Measurements from ENCODE around the gene HOXC6.

Gene HOXC6

GRCh38 chr12:54012631-54013409 lies 15.4 kb upstream of the HOXC6 start:
- no peak for ATAC-seq
- TF ChIP-seq ZC3H10 (CRISPR knock-in tag; IDR thresholded peaks at IDR 0.05) = no peak
- TF ChIP-seq TOX (CRISPR knock-in tag; IDR thresholded peaks at IDR 0.05; ENCODE audit: borderline replicate concordance) = no peak
- no peak for TF ChIP-seq CSDC2 (CRISPR knock-in tag; IDR thresholded peaks at IDR 0.05)
- TF ChIP-seq POU6F1 (CRISPR knock-in tag; IDR thresholded peaks at IDR 0.05; ENCODE audit: borderline replicate concordance, low read depth) = no peak
- no peak for TF ChIP-seq ARNTL (CRISPR knock-in tag; IDR thresholded peaks at IDR 0.05; ENCODE audit: borderline replicate concordance, low read depth)
- no peak for TF ChIP-seq SNAI2 (CRISPR knock-in tag; IDR thresholded peaks at IDR 0.05)
- no peak for TF ChIP-seq PATZ1 (CRISPR knock-in tag; IDR thresholded peaks at IDR 0.05; ENCODE audit: borderline replicate concordance)
- TF ChIP-seq TSHZ2 (CRISPR knock-in tag; IDR thresholded peaks at IDR 0.05) = no peak
- no peak for TF ChIP-seq ZNF8 (CRISPR knock-in tag; IDR thresholded peaks at IDR 0.05)
- TF ChIP-seq CREB5 (CRISPR knock-in tag; IDR thresholded peaks at IDR 0.05; ENCODE audit: low read depth) = no peak
- TF ChIP-seq BACH2 (CRISPR knock-in tag; IDR thresholded peaks at IDR 0.05; ENCODE audit: borderline replicate concordance) = no peak
- no peak for TF ChIP-seq ZFP30 (CRISPR knock-in tag; IDR thresholded peaks at IDR 0.05)
- TF ChIP-seq ZNF565 (CRISPR knock-in tag; conservative IDR thresholded peaks at IDR 0.05; ENCODE audit: low read depth) = no peak
- no peak for TF ChIP-seq CSRNP3 (CRISPR knock-in tag; IDR thresholded peaks at IDR 0.05)

GRCh38 chr12:54014377-54015017 lies 13.7 kb upstream of the HOXC6 start:
- ATAC-seq = no peak
- TF ChIP-seq POU6F1 (CRISPR knock-in tag; IDR thresholded peaks at IDR 0.05; ENCODE audit: borderline replicate concordance, low read depth) = no peak
- no peak for TF ChIP-seq GLIS3 (CRISPR knock-in tag; IDR thresholded peaks at IDR 0.05)
- TF ChIP-seq PATZ1 (CRISPR knock-in tag; IDR thresholded peaks at IDR 0.05; ENCODE audit: borderline replicate concordance) = no peak
- TF ChIP-seq SNAI2 (CRISPR knock-in tag; IDR thresholded peaks at IDR 0.05) = no peak
- TF ChIP-seq ISL1 (CRISPR knock-in tag; IDR thresholded peaks at IDR 0.05) = no peak
- TF ChIP-seq ZC3H10 (CRISPR knock-in tag; IDR thresholded peaks at IDR 0.05) = no peak
- no peak for TF ChIP-seq OSR1 (CRISPR knock-in tag; IDR thresholded peaks at IDR 0.05)
- TF ChIP-seq RARB (CRISPR knock-in tag; IDR thresholded peaks at IDR 0.05) = no peak
- no peak for TF ChIP-seq TSHZ2 (CRISPR knock-in tag; IDR thresholded peaks at IDR 0.05)
- no peak for TF ChIP-seq TOX (CRISPR knock-in tag; IDR thresholded peaks at IDR 0.05; ENCODE audit: borderline replicate concordance)
- no peak for TF ChIP-seq ZNF70 (CRISPR knock-in tag; IDR thresholded peaks at IDR 0.05)
- TF ChIP-seq ZNF565 (CRISPR knock-in tag; conservative IDR thresholded peaks at IDR 0.05; ENCODE audit: low read depth) = no peak
- TF ChIP-seq CREB5 (CRISPR knock-in tag; IDR thresholded peaks at IDR 0.05; ENCODE audit: low read depth) = no peak

Measured in SK-N-SH treated with all-trans-retinoic acid at 6 μM for 48 hours (cell line).